A673 (cell line): ENCODE results near the gene ATRX. TPM values are rescaled to one million over a fixed set of nuclear protein-coding genes. Genes with fewer than 3 reads are reported as not detected.
"Not testable (repeated sequence)": the region's sequence is repeated elsewhere in the genome, so short reads cannot be mapped to it uniquely, and the experiment has no call there.

Source experiments
- BruUV-seq: library from RNA; stranded (reverse); fragments of 400-500 nt; replicated peaks from 2 replicates; lab custom pipeline; 2021; lab: Mats Ljungman, UMichigan
- CTCF ChIA-PET: fragments of 300-600 bp; sonication (Branson Sonifier 250); formaldehyde crosslinking; loops from one replicate; lab custom pipeline; 2022; ENCODE audit warnings: antibody characterized with exemption; lab: Charles Lee
- POLR2A ChIA-PET: fragments of 300-600 bp; sonication (Branson Sonifier 250); formaldehyde crosslinking; loops from one replicate; lab custom pipeline; 2022; ENCODE audit warnings: antibody characterized with exemption; ENCODE audit not compliant: low non-redundant PET; lab: Charles Lee
- DNase-seq: peaks from one replicate; pipeline ENCODE4 v3.0.0-alpha.2; 2015; ENCODE audit warnings: low spot score
- H3K27ac ChIP-seq: fragments of 200-600 bp; sonication (generic); 2 replicates; pipeline ENCODE4 v1.5.1; 2016; ENCODE audit warnings: mixed run types, low read depth, mild to moderate bottlenecking, mixed read lengths, antibody characterized with exemption, low read length; ENCODE audit not compliant: poor library complexity, severe bottlenecking
- H3K27me3 ChIP-seq: fragments of 200-600 bp; sonication (generic); replicated peaks from 2 replicates; pipeline ENCODE4 v1.6.1; 2017; ENCODE audit warnings: mixed run types, low read depth, mild to moderate bottlenecking, mixed read lengths, antibody characterized with exemption, low read length; ENCODE audit not compliant: insufficient read depth, poor library complexity
- H3K36me3 ChIP-seq: fragments of 200-600 bp; sonication (generic); 2 replicates; pipeline ENCODE4 v1.6.1; 2016; ENCODE audit warnings: mixed run types, mild to moderate bottlenecking, mixed read lengths, antibody characterized with exemption, low read length; ENCODE audit not compliant: insufficient read depth, poor library complexity, severe bottlenecking
- H3K4me1 ChIP-seq: fragments of 200-600 bp; sonication (generic); 2 replicates; pipeline ENCODE4 v1.6.1; 2017; ENCODE audit warnings: mixed run types, mild to moderate bottlenecking, mixed read lengths, antibody characterized with exemption, low read length; ENCODE audit not compliant: insufficient read depth, poor library complexity, severe bottlenecking
- H3K4me3 ChIP-seq: fragments of 200-600 bp; sonication (generic); 2 replicates; pipeline ENCODE4 v1.5.1; 2016; ENCODE audit warnings: low read depth, mixed run types, mild to moderate bottlenecking, mixed read lengths, low read length; ENCODE audit not compliant: poor library complexity, severe bottlenecking
- H3K9me3 ChIP-seq: fragments of 200-600 bp; sonication (generic); 2 replicates; pipeline ENCODE4 v1.6.1; 2016; ENCODE audit warnings: mixed run types, low read depth, mild to moderate bottlenecking, mixed read lengths, antibody characterized with exemption, low read length; ENCODE audit not compliant: poor library complexity, severe bottlenecking
- EZH2 ChIP-seq: fragments of 200-600 bp; sonication (generic); IDR thresholded peaks from 2 replicates; pipeline ENCODE4 v1.6.1; 2017; ENCODE audit warnings: borderline replicate concordance, low read depth, mild to moderate bottlenecking, mixed read lengths, antibody characterized with exemption, low read length; ENCODE audit not compliant: poor library complexity, severe bottlenecking
- intact Hi-C: fragments of 100-400 bp; cut with micrococcal nuclease; formaldehyde crosslinking; loops from one replicate; pipeline ENCODE4 v1.10.0; 2022; ENCODE audit not compliant: unreplicated experiment
- total RNA-seq: library from RNA; stranded (reverse); gene quantifications from 2 replicates; pipeline ENCODE4 v1.2.3, GENCODE V29; 2021
- TF ChIP-seq, protein P1 (sequence below): fragments of 300-800, 200-600 bp; sonication (generic); conservative IDR thresholded peaks from 2 replicates; pipeline ENCODE4 v1.5.1; 2017; ENCODE audit warnings: low read depth, mild to moderate bottlenecking, antibody characterized with exemption, low read length, moderate library complexity, mixed read lengths

The ATRX gene
- total RNA-seq, 1 experiment from 2014 or later: 101 TPM

DNA sequence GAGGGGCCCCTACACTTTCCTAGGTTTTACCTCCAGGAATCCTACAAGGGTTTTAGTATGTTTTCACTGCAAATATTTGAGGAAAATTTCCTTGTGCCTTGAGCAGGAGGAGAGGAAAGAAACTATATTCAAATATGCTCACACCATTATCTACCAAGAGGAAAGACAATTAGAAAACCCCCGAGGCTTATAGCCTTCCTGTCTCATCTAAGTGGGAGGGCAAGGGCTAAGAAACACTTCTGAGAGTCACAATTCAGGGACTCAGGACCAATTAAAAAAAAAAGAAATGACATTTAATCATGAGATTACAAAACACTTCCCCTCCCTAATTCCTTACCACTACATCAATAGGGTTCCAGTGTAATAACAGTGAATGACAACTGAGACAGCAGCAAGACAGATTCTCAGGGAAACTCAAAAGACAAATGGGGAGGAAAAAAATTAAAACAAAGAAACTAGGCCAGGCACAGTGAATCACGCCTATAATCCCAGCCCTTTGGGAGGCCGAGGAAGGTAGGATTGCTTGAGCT lies 45.6 kb downstream of the ATRX start:
- Histone ChIP-seq H3K27me3 (no peaks in the 10 kb centered on the region), H3K4me3 (no peak overlapping the region), H3K27ac (peak overlapping the region; percentile 10), H3K4me1 (peaks cover 3% of the 10 kb centered on the region), H3K9me3 (no peaks in the 10 kb centered on the region), H3K36me3 (no peaks in the 10 kb centered on the region)
- peak; percentile 57 for DNase-seq
- CTCF ChIA-PET: no interaction called here
- BruUV-seq: no TSS peak
- TF ChIP-seq, protein P1, sequence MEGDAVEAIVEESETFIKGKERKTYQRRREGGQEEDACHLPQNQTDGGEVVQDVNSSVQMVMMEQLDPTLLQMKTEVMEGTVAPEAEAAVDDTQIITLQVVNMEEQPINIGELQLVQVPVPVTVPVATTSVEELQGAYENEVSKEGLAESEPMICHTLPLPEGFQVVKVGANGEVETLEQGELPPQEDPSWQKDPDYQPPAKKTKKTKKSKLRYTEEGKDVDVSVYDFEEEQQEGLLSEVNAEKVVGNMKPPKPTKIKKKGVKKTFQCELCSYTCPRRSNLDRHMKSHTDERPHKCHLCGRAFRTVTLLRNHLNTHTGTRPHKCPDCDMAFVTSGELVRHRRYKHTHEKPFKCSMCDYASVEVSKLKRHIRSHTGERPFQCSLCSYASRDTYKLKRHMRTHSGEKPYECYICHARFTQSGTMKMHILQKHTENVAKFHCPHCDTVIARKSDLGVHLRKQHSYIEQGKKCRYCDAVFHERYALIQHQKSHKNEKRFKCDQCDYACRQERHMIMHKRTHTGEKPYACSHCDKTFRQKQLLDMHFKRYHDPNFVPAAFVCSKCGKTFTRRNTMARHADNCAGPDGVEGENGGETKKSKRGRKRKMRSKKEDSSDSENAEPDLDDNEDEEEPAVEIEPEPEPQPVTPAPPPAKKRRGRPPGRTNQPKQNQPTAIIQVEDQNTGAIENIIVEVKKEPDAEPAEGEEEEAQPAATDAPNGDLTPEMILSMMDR: no peak
- TF ChIP-seq EZH2: no peak
- intact Hi-C loops: no loop called here
- POLR2A ChIA-PET: interaction anchor here (0.6 kb wide), 1 partner anchor 213 kb away, joined by 9 read pairs; no protein-coding TSS in a partner anchor

DNA sequence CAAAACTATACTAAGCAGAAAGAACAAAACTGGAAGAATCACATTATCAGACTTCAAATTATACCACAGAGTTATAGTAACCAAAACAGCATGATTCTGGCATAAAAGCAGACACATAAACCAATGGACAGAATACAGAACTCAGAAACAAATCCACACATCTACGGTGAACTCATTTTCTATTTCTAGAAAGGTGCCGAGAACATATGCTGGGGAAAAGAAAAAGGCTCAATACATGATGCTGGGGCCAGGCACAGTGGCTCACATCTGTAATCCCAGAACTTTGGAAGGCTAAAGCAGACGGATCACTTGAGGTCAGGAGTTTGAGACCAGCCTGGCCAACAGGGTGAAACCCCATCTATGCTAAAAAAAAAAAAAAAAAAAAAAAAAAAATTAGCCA lies 52.7 kb downstream of the ATRX start:
- TF ChIP-seq, protein P1: no peak
- no peak for TF ChIP-seq EZH2
- H3K36me3 ChIP-seq: no peaks in the 10 kb centered on the region
- intact Hi-C loops: no loop called here
- CTCF ChIA-PET: no interaction called here
- H3K27me3 ChIP-seq: no peaks in the 10 kb centered on the region
- no peak overlapping the region for H3K4me3 ChIP-seq
- BruUV-seq: no TSS peak
- H3K27ac ChIP-seq: no peak overlapping the region
- POLR2A ChIA-PET: no interaction called here
- no peak for DNase-seq
- H3K9me3 ChIP-seq: no peaks in the 10 kb centered on the region
- no peaks in the 10 kb centered on the region for H3K4me1 ChIP-seq

DNA sequence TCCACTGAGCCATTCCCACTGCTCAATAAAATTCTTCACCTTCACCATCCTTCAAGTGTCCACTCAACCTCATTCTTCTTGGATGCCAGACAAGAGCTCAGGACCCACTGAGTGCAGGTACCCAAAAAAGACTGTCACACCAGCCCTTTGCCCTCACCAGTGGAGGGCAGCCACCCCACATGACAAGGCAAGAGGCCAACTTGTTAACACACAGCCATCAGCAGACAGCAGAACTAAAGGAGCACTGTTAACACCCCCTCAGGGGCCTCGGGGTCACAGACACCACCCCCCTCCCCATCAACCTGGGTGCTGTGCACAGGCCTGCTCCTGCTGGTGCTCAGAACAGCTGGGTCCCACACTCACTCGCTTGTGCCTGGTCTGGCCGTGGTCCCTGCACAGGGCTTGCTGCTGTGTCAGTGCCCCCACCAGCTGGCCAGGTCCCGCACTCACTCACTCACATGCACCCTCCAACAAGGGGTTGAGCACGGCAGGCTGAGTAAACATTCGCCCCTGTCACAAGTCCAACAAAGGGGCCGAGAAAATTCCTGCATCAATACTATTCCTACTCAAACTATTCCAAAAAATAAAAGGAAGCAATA lies 54.1 kb downstream of the ATRX start:
- POLR2A ChIA-PET: no interaction called here
- no peak for DNase-seq
- Histone ChIP-seq H3K27ac (no peak overlapping the region), H3K36me3 (no peaks in the 10 kb centered on the region), H3K4me1 (no peaks in the 10 kb centered on the region), H3K27me3 (no peaks in the 10 kb centered on the region), H3K9me3 (no peaks in the 10 kb centered on the region), H3K4me3 (no peak overlapping the region)
- no TSS peak for BruUV-seq
- CTCF ChIA-PET: no interaction called here
- TF ChIP-seq EZH2: no peak
- TF ChIP-seq, protein P1: no peak
- intact Hi-C loops: no loop called here

DNA sequence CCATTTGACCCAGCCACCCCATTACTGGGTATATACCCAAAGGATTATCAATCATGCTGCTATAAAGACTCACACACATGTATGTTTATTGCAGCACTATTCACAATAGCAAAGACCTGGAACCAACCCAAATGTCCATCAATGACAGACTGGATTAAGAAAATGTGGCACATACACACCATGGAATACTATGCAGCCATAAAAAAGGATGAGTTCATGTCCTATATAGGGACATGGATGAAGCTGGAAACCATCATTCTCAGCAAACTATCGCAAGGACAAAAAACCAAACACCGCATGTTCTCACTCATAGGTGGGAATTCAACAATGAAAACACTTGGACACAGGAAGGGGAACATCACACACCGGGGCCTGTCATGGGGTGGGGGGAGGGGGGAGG lies 59.9 kb downstream of the ATRX start:
- BruUV-seq, CTCF ChIA-PET, H3K27ac ChIP-seq, intact Hi-C loops, H3K4me1 ChIP-seq, H3K36me3 ChIP-seq, H3K4me3 ChIP-seq, POLR2A ChIA-PET, DNase-seq, H3K27me3 ChIP-seq: not testable (repeated sequence)
- H3K9me3 ChIP-seq: peaks cover 15% of the 10 kb centered on the region
